Stimulated activated CD4-positive, alpha-beta T cell treated with anti-CD3 and anti-CD28 coated beads, TNF-alpha, amount 100 ng/mL, for 48 hours (primary cell): ENCODE measurements around the gene BRICD5.

ENCODE experiments used
- DNase-seq, 3 donors: peaks; one replicate each; pipeline ENCODE4 v3.0.0-alpha.2; 2020; ENCODE audit warnings: low read depth in 3 of 3

Gene BRICD5

GRCh38 chr16:2199095-2199494, 11.6 kb downstream of the BRICD5 start:
- no peak for DNase-seq

DNA sequence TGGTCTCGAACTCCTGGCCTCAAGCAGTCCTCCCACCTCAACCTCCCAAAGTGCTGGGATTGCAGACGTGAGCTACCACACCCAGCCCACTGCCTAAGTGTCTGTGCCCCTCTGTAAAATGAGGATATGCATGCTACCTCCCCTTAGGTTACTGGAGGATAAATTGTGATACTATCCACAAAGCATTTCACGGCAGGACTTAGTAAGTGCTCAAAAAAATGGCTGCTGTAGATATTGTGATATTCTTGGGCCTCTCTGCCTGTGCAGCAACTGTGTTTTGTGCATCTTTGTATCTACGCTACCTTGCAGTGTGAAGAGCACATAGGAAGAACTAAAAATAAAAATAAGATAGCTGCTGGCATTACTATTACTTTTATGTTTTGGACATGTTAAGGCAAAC, 12.4 kb downstream of the BRICD5 start:
- no peak for DNase-seq

- no peak for DNase-seq
Measured at GRCh38 chr16:2197765-2198164, 12.9 kb downstream of the BRICD5 start.

DNA sequence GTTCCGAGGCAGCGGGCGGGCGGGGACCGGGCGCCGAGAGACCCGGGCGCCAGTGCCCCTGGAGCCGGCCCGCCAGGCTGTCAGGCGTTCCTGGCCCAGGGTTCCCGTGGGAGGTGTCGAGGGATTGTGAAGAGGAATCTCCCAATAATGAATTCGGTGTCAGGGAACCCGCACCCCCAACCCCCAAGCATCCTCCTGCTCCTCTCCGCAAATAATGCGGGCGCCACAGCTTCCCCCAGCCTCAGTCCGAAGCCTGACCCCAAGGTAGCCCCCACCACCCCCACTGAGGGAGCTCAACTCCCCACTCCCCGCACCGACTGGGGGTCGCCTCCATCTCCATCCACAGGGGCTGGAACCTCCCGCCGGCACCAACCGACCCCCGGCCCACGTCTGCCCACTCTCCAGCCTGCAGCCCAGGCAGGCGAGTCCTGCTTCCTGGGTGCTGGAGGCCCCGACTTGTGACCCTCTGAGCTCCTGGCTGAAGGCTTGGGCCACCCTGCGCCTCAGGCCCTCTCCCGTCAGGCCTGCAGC, 13.6 kb downstream of the BRICD5 start:
- DNase-seq, result no peak

- DNase-seq, result no peak
Measured at GRCh38 chr16:2196162-2196980, 14.3 kb downstream of the BRICD5 start, which contains the start of gene CASKIN1. CASKIN1 (minus strand) TSS chr16:2196605; CDS start chr16:2196432, 173 bp downstream.

- no peak for DNase-seq
Measured at GRCh38 chr16:2195322-2196161, 15.1 kb downstream of the BRICD5 start.

GRCh38 chr16:2194852-2195321, 15.8 kb downstream of the BRICD5 start:
- DNase-seq, result no peak

DNA sequence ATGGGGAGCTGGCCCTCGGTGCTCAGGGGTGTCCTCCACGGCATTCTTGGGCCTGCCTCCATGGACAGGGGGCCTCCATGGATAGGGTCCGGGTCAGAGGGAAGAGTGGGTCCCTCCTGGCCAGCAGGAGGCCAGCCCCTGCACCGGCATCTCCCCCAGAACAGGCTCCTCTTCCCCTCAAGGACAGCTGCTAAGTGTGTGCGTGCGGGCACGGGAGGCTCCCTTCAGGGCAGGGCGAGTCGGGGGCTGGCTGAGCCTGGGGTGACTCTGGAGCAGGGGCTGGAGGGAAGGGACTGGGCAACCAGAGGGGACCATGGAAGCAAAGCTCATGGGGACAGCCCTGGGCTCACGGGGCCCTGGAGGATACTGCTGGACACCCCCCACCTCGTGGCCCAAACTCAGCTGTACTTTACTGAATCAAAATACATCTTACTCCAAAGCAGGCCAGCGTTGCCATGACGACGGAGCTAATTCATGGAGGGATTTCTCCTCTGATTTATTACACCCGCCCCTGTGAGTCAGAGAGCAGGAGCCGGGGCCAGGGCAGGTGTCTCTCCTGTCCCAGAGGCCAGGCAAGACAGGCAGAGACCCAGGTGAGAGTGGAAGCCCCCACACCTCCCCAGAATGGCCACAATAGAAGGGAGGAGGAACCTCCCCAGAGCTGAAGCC, 16.4 kb downstream of the BRICD5 start:
- DNase-seq, result no peak

DNA sequence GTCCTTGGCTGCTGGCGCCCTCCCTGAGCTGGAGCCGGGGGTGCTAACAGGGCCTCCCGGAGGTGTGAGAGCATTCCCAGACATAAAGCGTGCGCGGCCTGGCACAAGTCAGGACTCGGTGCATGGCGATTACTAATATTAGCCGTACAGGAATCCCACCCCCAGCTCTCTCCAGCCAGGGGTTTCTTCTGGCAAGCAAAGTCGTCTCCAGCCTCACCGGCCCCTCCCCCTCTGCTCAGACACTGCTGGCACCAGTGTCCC, 19.3 kb downstream of the BRICD5 start:
- no peak for DNase-seq

- no peak for DNase-seq
Measured at GRCh38 chr16:2190659-2191445, 19.8 kb downstream of the BRICD5 start.

- no peak for DNase-seq
Measured at GRCh38 chr16:2190002-2190658, 20.5 kb downstream of the BRICD5 start.

DNA sequence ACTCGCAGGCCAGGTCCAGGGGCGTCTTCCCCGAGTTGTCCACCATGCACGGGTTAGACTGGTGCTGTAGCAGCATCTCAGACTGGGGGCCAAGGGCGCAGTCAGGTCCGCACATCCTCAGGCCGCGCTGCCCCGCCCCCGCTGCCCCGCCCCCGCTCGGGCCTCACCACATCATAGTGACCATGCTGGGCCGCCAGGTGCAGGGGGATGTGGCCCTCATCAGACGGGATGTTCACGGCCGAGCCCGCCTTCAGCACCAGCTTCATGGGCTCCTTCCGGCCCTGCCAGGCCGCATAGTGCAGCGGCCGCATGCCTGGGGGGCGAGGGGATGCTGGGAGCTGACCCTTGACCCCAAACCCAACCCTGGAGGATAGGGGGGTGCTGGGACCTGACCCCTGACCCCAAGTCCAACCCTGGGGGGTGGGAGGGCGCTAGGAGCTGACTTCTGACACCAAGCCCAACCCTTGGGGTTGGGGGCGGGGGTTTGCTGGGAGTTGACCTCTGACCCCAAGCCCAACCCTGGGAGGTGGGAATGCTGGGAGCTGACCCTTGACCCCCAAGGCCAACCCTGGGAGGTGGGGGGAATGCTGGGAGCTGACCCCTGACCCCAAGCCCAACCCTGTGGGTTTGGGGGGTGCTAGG, 21.3 kb downstream of the BRICD5 start:
- no peak for DNase-seq

GRCh38 chr16:2188395-2188794, 22.3 kb downstream of the BRICD5 start:
- no peak for DNase-seq

- no peak for DNase-seq
Measured at GRCh38 chr16:2187212-2187611, 23.5 kb downstream of the BRICD5 start.

- DNase-seq, result no peak
Measured at GRCh38 chr16:2186505-2186904, 24.2 kb downstream of the BRICD5 start.

DNA sequence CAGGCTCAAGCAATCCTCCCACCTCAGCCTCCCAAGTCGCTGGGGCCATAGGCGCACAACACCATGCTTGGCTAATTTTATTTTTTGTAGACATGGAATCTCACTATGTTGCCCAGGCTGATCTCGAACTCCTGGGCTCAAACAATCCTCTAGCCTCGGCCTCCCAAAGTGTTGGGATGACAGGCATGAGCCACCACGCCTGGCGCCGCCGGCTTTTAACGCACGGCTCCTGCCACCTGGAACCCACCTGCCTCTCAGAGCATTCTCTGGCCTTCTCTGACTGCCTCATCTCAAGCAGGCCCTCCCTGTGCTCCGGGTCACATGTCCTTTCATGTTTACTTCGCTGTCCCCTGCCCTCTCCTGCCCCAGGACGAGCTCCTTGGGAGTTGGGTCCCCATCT, 24.6 kb downstream of the BRICD5 start:
- DNase-seq, result no peak

GRCh38 chr16:2184962-2185361, 25.7 kb downstream of the BRICD5 start:
- no peak for DNase-seq

GRCh38 chr16:2184346-2184745, 26.3 kb downstream of the BRICD5 start:
- DNase-seq, result no peak

DNA sequence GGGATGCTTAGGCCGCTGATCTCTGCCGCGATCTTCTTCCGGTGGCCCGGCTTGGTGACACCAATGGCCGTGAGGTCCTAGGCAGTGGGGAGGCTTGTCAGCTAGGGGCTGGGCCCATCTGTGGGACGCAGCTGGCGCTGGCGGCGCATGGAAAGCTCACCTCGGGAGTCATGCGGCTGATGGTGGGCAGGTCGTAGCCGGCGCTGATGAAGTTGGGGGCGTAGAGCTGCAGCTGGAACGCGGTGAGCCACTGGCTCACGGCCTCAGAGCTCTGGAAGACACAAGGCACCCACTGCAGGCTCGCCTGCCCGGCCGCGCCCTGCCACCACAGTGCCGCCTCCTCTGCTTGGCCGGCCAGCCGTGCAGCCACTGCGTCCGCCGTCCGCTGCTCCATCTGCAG, 27.0 kb downstream of the BRICD5 start:
- no peak for DNase-seq

DNA sequence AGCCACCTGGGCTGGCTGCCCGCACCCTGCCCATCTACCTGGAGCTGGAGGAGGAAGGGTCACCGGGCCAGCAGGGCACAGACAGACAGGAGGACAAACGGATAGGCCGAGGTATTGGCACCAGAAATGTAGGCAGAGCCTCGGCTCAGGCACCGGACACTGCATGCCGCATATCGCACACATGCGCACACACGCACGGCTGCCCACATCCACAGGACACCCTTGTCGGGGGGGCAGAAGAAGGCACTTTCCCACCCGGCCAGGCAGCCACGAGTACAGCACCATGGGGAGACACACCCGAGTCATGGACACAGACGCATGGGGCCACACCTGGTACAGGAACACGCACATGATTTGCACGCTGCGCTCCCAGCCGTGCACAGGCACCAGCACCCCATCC, 28.7 kb downstream of the BRICD5 start:
- DNase-seq, result no peak
